CD1c-positive myeloid dendritic cell (primary cell): ENCODE data around the gene RHEBL1.
A peak's percentile ranks its signal among the peaks of the same experiment; 100 is the strongest.
"Not testable (repeated sequence)": the region's sequence is repeated elsewhere in the genome, so short reads cannot be mapped to it uniquely, and the experiment has no call there.

Experiments used
- DNase-seq: peaks from one replicate; pipeline ENCODE4 v3.0.0-alpha.2; 2016; ENCODE audit errors: extremely low spot score

Gene RHEBL1

DNA sequence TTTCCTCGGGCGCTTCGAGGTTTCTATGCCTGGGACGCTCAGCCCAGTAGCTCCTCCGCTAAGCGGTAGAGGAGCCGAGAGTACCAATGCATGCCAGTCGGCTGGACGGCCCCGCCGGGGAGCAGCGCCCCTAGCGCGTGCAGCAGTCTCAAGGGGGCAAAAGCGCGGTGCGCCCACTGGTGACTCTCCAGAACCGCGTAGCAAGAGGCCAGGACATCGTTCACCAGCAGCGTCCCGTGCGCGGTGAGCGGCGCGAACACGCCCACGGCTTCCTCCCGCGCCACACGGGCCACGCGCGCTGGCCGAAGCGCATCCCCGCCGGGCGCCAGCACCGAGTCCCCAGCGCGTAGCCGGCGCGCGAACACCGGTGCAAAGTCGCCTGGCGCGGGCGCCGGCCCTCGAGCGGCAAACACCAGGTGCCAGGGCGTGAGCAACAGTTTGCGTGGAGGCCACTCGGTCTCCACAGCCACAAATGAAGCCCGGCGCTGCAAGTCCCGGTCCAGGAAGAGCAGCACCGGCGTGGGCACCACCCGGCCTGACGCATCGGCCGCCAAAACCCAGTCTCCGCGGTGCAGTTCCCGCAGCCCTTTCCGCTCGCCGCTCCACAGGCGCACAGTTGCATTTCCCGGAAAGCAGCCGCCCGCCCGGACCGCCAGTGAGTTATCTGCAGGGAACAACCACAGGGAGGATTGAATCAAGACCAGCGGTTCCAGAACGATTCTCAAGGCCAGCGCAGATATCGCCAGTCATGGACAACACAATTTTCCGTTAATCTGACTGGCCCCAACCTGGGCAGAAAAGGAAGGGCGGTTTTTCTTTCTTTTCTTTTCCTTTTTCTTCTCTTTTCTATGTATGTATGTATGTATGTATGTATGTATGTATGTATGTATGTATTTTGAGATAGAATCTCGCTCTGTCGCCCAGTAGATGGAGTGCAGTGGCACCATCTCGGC lies 20.3 kb upstream of the RHEBL1 start:
- DNase-seq = peak; percentile 50

DNA sequence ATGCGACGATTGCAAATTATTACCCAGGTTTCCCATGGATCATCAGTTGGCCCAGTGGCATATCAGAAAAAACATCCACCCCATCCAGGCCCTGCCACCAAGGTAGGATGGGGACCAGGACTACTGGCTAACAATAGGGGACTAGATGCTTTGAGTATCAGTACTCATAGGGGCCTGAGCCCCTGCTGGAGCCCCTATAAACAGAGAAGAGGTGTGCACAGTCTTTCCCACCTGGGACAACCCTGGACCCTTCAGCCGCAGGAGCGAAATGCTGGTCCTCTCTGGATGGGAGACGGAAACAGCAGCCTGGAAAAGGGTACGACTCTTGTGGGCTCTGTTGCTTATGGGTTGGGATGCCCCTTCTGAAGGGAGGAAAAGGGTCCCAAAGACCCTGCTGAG lies 19.2 kb upstream of the RHEBL1 start:
- DNase-seq = no peak

DNA sequence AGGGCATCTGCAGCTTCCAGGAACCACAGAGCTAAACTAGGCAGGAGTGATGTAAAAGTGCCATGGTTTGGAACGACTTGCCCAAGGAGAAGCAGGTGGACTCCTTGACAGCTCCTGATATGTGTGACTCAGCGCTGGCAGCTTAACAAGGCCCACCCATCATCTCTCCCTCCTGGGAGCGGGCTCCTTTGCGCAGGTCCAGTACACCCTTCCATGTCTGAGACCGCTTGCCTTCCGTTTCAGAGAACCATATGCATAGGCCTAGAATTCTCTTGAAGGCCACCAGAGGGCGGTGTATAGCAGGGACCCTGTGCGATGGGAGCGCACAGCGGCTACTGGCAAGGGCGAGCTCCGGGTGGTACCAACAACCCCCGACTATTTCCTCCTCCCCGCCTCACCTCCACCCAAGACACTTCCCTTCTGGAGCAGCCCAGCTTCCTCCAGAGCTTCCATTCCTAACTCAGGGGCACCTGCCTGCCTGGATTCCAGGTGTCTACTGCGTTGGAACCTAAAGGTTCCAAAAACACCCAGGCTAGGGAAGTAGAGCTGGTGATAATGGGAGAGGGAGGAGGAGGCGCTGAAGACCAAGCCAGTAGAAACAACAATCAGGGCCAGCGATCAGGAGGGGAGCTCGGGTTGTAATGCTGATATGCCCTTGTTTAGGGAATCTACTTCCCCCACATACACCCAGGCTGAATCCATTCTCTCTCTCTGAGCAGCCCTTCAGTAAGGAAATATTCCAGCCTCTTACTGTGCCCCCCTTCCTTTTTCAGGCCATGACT lies 18.6 kb upstream of the RHEBL1 start:
- peak; percentile 83 for DNase-seq

DNA sequence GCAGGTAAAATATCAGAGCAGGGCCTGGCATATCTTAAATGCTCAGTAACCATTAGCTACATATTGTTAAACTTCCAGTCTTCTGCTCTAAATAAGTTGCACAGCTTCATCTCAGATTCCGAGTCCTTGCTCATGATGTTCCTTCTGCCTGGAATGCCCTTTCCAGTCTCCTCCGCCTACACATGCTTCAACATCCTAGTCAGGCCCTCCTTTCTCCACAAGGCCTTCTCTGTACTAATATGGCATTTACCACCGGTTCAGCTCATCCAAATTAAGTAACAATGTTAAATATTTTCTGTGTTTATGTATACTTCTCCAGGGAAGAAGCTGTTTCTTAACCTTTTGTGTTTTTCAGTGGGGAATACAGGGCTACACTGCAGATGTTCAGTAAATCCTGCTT lies 16.3 kb upstream of the RHEBL1 start:
- no peak for DNase-seq

DNA sequence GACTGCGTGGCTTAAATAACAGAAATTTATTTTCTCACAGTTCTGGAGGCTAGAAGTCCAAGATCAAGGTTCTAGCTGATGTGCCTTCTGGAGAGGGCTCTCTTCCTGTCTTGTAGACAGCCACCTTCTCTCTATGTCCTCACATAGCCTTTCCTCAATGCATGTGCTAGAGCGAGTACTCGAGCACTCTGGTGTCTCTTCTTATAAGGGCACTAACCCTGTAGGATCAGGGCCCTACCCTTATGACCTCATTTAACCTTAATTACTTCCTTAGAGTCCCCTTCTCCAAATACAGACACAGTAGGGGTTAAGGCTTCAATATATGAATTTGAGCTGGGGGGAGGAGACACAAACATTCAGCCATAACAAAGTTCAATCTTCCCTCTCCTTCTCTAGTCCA lies 14.7 kb upstream of the RHEBL1 start:
- no peak for DNase-seq

DNA sequence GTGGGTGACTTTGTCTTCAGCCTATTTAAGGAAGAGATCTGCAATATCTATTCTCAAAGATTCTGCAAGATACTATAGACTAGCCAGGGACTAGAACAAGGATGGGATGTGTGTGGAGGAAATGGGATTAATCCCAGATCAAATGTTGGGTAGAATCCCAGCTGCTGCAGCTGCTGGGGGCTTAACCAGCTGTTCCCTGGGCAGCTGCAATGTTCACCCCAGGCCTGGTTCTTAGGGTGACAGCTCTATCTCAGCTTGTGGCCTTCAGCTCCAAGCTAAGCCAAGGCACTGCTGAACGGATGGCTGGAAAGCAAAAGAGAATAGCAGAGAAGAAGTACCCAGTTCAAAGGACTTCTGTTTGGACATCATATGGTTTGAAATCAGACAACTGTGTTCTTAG lies 10.0 kb upstream of the RHEBL1 start:
- no peak for DNase-seq

DNA sequence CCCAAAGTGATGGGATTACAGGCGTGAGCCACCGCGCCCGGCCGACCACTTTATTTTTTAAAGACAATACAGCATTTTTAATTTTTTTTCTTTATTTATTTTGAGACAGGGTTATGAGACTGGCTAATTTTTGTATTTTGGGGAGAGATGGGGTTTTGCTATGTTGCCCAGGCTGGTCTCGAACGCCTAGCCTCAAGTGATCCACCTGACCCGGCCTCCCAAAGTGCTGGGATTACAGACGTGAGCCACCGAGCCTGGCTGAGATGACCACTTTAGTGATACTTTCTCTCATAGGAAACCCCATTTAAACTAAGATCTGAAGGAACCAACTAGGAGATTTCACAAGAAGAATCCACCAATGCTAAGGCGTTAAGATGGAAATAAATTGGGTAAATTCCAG lies 1.2 kb upstream of the RHEBL1 start:
- DNase-seq = no peak

DNA sequence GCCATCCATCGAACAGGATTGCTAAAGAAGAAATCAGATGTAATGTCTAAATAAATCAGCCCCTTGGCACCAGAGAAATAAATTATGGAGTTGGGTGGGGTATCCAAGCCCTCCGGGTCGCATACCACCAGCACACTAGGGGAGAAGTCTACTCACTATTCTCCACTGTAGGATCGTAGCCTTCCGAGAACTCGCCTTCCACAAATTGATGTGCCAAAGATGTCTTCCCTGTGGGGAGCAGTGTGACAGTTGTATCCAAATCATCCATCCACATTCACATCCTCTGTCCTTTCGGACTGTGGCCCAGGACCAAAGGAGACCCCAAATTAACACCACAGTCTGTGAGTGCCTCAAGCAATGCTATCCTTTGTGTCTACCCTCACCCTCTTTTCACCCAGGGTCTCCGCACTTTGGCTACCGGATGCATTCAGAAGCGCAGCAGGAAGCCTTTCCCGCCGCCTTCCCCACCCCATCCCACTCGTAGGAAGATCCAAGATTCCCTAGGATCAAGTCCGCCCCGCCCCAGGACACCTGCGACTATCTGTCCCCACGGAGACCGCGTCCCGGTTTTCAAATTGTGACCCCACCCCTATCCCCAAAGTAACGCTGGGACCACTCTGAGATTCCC lies 786 bp downstream of the RHEBL1 start:
- DNase-seq = no peak

DNA sequence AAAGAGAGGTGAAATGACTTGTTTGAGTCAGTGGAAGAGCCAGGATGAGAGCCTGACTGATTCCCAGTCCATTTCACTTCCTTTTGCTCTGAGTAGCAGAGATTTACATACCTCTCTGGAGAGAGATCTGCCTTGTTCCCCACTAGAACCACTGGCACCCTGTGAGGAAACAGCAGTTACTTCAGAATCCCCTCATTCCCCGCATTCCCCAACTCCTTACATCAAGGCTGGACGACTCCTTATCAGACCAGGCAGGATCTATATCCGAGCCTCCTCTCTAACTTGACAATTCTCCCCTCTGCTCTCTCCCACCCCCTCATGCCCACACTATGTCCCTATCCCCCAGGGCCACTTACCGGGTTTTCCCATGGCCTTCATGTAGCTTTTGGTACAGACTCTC lies 3.7 kb downstream of the RHEBL1 start:
- no peak for DNase-seq

DNA sequence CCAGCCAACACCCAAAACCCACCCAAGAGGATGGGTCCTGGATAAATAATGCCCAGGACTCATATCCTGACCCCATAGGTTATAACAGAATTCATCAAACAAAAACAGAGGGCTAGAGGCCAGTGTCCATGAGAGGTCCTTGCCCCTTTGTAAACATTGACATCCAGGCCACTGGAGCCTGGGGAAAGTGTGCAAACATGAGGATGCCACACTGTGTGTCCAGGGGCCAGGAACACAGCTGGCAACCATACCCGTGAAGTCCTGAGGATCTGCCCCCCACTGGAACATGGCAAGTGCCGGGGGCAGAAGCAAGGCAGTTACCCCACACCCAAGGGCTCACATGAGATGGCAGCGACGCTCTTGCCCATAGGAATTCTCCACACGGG lies 5.0 kb downstream of the RHEBL1 start:
- no peak for DNase-seq

DNA sequence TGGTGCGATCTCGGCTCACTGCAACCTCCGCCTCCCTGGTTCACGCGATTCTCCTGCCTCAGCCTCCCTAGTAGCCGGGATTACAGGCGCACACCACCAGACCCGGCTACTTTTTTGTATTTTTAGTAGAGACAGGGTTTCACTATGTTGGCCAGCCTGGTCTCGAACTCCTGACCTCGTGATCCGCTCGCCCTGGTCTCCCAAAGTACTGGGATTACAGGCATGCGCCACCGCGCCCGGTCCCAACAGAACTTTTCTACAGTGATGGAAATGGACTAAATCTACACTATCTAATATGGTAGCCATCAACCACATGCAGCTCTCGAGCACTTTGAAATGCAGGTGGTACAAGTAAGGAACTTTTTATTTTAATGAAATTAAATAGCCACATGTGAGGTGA lies 7.9 kb downstream of the RHEBL1 start:
- DNase-seq = not testable (repeated sequence)

DNA sequence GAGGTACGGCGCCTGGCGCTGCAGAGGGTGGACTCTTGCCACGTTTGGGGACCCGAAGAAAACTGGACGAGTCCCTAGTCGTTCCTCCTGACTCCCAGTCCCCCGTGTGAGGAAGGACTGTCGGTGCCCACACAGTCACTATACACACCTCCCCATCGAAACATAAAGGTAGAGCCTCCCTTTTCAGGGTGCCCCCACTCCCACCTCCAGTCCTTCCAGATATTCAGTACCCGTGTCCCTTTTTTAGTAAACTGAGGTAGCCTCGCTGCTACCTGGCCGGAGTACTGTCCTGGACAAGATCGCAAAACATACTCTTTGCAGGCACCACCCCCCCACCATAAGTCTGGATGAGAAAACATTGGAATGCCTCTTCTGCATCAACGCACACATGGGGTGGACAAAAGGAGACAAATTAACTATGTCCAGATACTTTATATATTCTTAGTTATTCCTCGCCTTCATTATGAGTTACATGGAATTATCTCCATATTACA lies 8.6 kb downstream of the RHEBL1 start:
- DNase-seq = no peak

DNA sequence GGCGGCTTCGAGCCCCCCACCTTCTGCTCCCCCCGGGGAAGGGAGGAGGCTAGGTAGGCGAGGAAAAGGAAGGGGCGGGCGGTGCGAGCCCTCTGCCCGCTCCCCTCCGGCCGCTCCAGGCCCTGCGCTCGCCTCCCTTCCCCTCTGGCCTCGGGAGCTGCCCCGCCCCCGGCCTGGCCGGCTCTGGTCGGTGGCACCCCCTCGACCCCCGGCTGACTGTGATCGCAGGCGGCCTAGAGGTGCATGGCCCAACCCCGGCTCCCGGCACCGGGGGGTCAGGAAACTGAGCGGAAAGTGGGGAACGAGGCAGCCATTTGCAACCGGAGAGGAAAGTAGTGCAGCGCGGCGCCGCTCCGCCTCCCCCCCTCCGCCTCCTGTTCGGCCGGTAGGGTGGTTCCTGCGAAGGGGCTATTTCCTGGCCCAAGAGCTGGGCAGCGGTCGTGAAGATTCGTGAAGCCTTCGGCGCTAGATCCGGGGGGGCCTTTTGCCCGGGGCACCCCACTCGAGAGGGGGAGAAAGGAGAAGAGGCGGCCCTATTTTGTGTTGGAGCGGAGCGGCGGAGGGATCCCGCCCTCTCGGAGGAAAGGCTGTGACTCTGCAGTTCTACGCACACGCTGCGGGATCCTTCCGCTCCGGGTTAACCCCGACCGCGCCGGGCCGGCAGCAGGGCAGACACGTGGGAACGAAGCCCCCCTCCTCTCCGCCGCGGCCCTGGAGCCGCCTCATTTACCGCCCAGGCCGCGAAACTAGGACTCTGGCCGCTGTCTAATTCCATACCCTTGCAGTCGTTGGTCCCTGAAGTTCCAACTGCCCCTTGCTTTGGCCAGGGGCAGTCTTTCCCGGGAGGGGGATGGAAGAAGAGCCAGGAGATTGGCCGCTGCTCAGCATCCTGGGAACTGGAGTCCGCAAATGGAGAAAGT lies 9.3 kb downstream of the RHEBL1 start, which contains the start of gene KMT2D:
Gene KMT2D, minus strand, starts transcription at position 558 of the 920 bp plus-strand sequence. CDS start 5,470 bp downstream, outside the sequence.
- DNase-seq = peak; percentile 92

DNA sequence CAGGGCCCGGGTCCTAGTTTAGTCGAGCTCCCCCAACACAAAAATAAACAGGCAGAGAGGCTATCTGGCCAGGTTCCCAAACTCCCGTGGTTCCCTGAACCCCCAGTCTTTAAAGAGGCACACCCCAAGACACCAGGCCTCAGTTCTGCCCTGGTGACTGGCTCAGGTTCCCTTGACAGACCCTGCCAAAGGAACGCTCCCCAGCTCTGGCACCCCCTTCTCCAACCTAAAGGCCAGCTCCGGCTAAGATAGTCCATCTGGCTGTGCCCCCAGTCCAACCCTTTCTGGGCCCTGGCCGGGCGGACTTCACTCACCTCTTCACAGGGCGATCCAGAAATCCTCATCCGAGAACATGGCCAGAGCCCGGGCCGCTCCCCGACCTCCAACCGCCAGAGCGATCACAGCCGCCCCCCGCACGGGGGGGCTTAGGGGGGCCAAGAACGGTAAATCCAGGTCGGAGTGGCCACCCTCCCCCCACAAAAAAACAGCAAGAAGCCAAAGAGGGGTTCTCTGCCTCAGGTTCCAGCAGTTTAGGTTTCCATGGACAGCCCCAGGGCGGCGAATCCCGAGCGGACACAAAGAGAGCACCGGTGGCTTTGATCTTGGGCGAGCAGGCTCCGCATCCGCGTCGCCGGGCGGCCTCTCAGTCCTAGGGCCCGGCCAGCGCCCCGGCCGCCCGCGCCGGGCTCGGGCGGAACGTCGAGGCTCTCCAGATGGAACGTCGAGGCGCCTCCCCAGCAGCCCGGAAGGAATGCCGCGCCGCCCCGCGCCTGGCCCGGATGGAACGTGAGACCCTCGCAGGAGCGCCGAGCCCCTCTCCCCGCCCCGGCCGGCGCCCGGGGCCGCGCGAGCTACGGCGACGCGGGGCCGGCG lies 10.2 kb downstream of the RHEBL1 start:
- DNase-seq = no peak

DNA sequence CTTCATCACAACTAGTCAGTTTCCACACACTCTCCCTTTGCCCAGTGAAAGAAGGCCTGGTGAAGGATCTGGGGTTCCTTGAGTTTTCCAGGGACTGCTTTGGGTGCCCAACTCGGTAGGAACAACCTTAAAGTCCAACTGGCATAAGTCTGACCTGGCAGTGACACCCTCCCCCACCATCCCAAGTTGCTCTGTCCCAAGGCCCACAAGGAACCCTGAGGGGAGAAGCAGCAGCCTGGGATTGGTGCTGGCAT lies 10.8 kb downstream of the RHEBL1 start:
- no peak for DNase-seq

DNA sequence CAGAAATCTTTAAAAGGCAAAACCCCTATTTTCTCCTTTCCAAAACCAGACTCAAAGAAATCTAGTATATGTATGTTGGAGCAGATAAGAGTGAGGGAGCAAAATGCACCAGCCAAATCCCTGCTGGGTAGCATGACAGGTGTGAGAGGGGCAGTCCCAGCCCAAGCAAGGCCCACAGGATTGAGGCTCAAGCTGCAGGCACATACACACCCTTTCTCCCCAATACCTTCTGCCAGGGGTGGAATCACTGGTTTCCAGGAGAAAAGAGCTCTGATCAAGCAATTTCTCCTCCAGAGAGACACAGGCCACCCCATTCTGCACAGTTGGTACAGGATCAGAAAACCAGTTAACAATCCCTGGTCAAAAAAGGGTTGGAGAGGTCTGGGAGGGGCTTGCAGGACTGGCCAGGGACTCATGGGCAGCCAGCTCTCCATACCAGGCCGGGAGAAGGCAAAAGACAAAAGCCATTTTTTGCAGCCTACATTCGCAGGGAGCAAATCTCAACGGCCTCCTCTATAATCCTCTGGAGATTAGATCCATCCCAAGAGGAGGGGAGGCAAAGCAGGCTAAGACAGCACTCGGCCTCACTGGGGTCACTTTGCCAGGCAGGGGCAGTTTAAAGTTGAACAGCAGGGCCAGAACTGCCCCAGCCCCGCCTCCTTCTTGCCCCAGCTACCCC lies 11.3 kb downstream of the RHEBL1 start:
- DNase-seq = no peak

DNA sequence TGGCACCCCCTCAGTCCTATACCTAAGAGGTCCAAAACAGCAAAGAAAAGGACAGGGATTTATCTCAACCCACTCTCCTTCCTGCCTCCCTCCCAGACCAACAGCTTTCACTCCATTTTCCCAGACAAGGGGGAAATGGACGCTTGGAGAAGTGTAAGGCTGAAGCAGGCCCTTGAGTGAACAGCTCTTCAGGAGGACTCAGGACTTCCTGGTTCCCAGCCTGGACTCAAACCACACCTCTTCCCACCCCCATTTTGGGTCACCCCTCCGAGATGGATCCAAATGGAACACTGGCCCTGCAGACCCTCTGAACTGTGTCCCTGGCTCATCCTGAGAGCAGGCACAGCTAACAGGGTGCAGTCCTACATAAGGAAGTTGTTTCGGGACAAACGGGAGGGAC lies 11.9 kb downstream of the RHEBL1 start:
- DNase-seq = peak; percentile 33

DNA sequence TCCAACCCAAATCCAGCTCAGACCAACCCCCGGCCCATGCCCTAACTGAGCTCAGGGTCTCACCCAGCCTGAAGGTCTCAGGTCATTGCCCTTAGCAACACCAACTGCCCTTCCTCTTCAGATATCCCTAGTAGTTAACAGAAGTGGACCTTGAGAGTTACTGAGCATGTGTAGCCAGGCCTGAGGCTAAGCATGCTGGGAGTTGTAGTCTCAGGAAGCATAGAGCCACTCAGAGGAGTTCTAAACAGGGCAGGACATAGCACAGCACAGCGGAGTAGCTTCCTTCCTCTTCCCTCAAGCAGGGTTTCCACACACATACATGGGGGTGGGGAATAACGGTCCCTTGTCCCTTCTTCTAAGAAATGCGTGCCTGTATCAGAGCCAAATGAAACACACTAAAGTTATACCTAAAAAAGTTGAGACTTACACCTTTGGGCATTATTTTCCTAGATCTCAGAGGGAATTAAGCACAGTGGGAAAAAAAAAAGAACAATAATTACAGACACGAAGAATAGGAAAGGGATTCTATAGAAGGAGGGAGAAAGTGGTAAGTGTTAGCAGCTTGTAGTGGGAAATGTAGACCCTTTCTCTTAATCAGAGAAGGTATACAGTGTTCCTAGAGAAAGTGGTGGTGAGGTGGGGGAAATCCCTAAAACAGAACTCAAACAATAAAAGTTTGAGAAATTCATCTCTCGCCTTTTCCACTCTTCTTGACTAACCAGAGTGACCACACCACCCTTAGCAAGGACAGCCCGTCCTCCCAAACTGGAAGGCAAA lies 13.6 kb downstream of the RHEBL1 start:
- DNase-seq = peak; percentile 91

DNA sequence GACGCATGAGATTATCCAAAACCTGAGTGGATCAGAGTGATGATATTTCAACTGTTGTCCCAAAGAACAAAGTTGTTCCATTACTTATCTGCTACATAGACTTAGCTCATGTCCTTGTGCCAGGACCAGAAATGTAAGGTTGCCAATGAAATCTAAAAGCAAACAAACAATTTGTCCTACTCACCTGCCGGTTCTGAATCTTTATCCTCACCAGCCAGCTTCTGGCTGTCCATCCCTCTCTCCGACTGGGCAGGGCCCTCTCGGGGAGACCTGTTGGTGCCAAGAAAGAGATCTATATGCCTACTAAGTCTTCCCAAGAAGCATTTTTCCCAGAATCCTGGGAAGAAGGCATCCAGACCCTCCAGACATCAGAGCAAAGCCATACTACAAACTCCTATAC lies 14.7 kb downstream of the RHEBL1 start:
- DNase-seq = no peak
